Measurements from ENCODE around the gene ZNF879. TPM values are rescaled to one million over a fixed set of nuclear protein-coding genes. Genes with fewer than 3 reads are reported as not detected.

The ZNF879 gene
- 1 to 10 TPM; 2.0 to 2.8 (median 2.3) TPM for total RNA-seq

DNA sequence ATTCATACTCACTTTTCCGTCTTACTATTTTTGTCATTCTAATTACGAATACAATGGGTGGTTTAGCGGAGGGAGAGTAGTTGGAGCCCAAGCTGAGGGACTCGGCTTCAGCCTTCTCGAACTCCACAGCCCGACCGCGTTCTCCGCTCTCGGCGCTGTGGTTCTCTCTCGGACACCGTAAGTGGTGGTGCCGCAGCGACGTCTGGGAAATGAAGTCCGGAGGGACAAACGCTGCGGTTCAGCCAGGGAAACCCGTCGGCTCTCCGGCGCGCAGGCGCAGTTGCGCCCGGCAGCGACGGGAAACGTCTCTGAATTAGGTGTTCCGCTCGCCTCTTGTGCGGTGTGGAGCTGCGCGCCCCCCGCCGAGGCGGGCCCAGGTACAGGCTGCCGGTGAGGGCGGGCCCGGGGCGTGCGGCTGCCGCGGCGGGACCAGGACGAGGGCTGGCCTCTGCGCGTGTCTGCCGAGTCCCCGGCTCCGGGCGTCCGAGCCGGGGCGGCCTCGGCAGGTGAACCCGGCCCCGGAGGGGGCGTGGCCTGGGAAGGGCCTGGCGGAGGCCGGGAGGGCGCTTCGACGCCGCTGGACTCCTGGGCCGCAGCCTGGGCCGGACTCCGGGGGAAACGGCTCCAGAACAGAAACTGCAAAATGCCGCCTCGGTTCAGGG is at the start of gene ZNF879:
Gene ZNF879 (plus strand): TSS at position 277 of the 662 bp plus-strand sequence. CDS start 1,201 bp downstream, outside the sequence.
- ATAC-seq, result peak; percentile 97
- H3K4me3 Mint-ChIP-seq, result peak within 1 kb of the TSS; percentile 94
- peaks cover 23% of the 10 kb centered on the region for H3K36me3 Mint-ChIP-seq (ENCODE audit: insufficient read depth)

DNA sequence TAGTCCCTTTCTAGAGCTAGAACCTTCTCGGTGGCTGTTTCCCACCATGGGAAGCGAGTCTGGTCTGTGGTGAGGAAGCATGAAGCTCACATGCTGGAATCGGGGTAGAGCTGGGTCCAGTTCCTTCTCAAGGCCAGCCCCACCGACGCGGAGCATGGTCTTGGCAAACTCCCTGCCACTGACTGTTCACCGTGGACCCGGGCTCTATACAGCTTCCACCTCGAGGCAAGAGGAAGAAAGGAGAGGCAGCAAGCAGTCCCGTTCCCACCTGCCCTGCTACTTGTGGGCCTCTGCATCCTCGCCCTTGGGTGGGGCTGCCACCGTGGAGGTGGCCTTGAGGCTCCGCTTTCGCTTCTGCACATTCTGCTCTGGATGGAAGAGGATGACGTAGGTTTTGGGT is 42.2 kb upstream of the ZNF879 start:
- DNase-seq (no peak), ATAC-seq (no peak)
- no peaks in the 10 kb centered on the region for H3K27me3 Mint-ChIP-seq (ENCODE audit: low read depth)
- no peak overlapping the region for H3K4me3 Mint-ChIP-seq
- H3K36me3 Mint-ChIP-seq (ENCODE audit: insufficient read depth), result no peaks in the 10 kb centered on the region
- no peaks in the 10 kb centered on the region for H3K4me1 Mint-ChIP-seq (ENCODE audit: low read depth)
- peaks cover 29% of the 10 kb centered on the region for H3K9me3 Mint-ChIP-seq

More for the DNA sequence above, at the start of gene ZNF879:
- Mint-ChIP-seq H3K9me3 (peaks cover 20% of the 10 kb centered on the region), H3K27me3 (ENCODE audit: low read depth) (peaks cover 2% of the 10 kb centered on the region), H3K4me1 (ENCODE audit: low read depth) (peaks cover 11% of the 10 kb centered on the region)
- DNase-seq, result peak; percentile 92

DNA sequence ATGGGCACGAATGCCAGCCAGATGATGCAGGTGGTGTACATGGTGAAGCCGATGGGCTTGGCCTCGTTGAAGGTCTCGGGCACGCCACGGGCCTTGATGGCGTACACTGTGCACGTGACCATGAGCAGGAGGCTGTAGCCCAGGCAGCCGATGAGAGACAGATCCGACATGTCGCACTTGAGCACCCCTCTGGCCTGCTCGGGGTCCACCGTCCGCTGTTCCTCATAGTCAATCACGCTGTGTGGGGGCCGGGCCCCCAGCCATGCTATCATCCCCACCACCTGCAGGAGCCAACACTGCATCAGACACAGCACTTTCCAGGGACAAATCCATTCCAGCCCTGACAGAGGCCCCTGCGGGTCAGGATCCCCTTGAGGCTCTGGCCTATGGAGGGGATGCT is 40.7 kb upstream of the ZNF879 start:
- Mint-ChIP-seq H3K27me3 (ENCODE audit: low read depth) (no peaks in the 10 kb centered on the region), H3K4me3 (no peak overlapping the region), H3K4me1 (ENCODE audit: low read depth) (no peaks in the 10 kb centered on the region)

DNA sequence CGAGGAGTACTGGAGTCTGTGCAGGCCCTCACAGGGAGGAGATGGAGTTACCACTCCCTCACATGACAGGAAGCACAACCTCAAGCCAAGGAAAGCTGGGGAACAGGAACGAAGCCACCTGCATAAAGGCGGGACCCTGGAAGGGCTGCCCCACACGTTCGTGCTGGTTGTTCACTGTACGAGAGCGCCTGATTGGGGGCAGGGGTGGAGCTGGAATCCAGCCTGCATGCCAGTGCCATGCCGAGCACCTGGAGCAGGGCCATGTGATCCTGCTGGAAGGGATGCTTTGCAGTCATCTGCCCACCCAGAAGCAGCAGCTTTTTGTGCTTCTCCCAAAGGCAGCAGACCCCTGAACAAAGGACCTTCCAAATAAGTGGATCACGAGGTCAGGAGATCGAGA is 39.9 kb upstream of the ZNF879 start:
- Mint-ChIP-seq H3K4me3 (no peak overlapping the region), H3K9me3 (peaks cover 21% of the 10 kb centered on the region), H3K27me3 (ENCODE audit: low read depth) (no peaks in the 10 kb centered on the region), H3K36me3 (ENCODE audit: insufficient read depth) (no peaks in the 10 kb centered on the region), H3K4me1 (ENCODE audit: low read depth) (no peaks in the 10 kb centered on the region)
- DNase-seq (no peak), ATAC-seq (no peak)

More for the DNA sequence above, 40.7 kb upstream of the ZNF879 start:
- DNase-seq, result no peak
- Mint-ChIP-seq H3K36me3 (ENCODE audit: insufficient read depth) (no peaks in the 10 kb centered on the region), H3K9me3 (peaks cover 26% of the 10 kb centered on the region)
- ATAC-seq, result no peak

DNA sequence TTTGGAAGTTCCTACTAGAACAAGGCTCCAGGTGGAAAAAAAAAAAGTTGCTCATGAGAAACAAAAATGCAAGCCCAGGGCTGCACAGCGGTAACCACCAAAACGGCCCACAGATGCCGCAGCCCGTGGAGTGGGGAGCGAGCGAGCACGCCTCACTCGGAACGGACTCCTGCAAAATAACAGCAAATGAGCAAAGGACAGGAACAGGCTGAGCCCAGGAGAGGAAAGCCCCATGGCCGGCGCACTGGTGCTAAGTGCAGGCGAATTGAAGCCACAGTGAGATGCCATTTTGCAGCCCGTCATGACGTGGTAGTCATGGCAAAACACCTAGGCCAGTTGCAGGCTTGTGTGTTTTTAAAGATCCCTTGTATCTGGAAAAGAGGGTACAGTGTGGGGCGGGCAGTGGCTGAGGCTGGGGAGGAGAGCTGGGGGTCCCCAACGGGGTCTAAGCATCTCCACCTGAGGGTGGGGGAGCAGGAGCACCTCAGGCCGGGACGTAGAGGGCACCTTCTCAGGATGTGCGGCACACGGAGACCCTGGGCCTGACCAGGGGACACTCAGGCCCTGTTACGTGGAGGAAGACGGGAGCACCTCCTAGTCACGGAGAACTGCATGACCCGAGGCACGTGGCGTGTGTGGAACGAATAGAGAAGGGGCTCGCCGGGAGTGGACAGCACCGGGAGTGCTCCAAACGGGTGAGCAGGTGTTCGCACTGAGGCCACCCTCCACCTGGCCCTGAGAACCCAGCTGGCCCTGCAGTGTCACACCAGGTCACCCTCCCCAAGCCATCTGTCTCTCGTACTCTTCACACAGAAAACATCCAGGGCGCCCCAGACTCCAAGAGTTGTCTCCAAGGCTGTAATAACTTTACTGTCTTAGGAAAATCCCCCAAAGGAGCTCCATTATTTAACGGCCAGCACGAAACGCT is 39.2 kb upstream of the ZNF879 start:
- Mint-ChIP-seq H3K4me1 (ENCODE audit: low read depth) (no peaks in the 10 kb centered on the region), H3K4me3 (no peak overlapping the region), H3K9me3 (peaks cover 20% of the 10 kb centered on the region), H3K27me3 (ENCODE audit: low read depth) (no peaks in the 10 kb centered on the region), H3K36me3 (ENCODE audit: insufficient read depth) (no peaks in the 10 kb centered on the region)
- no peak for DNase-seq
- ATAC-seq, result no peak

DNA sequence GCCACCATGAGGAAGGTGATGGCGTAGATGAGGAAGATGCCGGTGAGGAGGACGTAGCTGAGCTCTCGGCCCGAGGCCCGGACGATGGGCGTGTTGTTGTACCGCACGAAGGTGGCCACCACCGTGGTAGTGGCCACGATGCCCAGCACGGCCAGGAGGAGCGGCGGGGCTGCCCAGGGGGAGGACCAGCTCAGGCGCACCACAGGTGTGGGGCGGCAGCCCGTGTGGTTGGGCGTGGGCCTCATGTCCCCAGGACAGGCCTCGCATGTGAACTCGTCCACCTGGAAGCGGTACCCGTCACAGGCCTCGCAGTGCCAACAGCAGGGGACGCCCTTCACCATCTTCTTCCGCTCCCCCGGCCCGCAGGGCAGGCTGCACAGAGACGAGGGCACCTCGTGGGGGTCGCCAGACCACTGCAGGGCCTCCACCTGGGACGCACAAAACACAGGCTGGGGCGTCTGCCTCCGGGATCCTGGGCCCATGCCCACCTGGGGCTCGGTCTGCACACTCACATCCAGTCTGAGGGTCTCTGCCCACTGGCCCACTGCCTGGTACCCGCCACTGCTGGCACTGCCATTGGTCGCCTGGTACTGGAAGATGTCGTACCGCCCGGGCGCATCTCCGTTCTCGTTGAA is 37.2 kb upstream of the ZNF879 start:
- Mint-ChIP-seq H3K27me3 (ENCODE audit: low read depth) (no peaks in the 10 kb centered on the region), H3K9me3 (peaks cover 24% of the 10 kb centered on the region), H3K4me3 (no peak overlapping the region), H3K4me1 (ENCODE audit: low read depth) (no peaks in the 10 kb centered on the region), H3K36me3 (ENCODE audit: insufficient read depth) (no peaks in the 10 kb centered on the region)
- DNase-seq (no peak), ATAC-seq (no peak)

DNA sequence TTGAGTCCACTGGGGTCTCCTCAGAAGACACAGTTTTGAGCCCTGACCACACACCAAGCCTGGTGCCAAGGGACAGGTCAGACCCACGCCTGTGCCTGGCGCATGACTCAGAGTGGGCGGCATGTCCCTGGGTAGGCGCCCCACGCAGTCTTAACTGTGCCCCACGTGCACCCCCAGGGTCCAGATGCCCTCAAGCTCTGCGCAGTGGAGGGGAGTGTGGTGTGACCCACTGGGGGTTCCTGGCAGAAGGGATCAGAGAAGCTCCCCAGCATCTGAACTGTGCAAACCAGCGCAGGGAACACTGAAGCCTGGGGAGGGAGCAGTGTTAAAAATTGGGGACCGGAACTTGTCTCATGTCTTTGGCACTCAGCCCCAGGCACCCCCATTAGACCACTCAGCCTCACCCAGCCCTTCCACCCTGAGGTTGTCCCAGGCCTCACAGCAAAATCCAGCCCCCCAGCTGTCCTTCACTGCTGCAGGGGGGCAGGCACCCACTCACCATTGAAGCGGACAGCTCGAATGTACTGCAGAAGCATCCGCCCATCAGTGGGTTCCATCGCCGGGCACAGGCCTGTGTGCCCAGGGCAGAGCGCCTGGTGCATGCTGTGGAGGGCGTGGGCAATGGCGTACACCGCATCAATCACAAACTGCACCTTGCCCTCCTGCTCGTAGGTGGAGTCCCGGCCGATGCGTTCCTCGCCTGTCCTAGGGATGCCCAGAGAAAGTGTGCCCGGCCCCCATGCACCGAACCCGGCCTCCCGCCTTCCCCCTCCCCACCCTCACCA is 35.0 kb upstream of the ZNF879 start:
- no peaks in the 10 kb centered on the region for H3K36me3 Mint-ChIP-seq (ENCODE audit: insufficient read depth)
- DNase-seq, result no peak

DNA sequence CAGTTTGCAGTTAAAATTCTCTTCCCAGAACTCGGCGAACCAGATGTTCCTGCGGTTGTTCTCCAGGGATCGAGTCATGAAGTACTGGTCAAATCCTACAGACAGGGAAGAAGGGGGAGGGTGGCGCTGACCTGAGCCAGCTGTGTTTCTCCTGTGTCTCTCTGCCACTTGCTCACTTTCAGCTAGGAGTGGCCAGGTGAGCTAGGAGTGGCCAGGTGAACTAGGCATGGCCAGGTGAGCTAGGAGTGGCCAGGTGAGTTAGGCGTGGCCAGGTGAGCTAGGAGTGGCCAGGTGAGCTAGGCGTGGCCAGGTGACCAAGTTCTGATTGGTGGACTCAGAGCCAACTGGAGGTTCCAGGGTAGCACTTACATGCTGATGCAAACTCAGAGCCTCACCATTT is 34.3 kb upstream of the ZNF879 start:
- Mint-ChIP-seq H3K36me3 (ENCODE audit: insufficient read depth) (no peaks in the 10 kb centered on the region), H3K4me3 (no peak overlapping the region), H3K9me3 (peaks cover 12% of the 10 kb centered on the region)

More for the DNA sequence above, 35.0 kb upstream of the ZNF879 start:
- no peak overlapping the region for H3K4me3 Mint-ChIP-seq
- no peaks in the 10 kb centered on the region for H3K4me1 Mint-ChIP-seq (ENCODE audit: low read depth)
- peaks cover 22% of the 10 kb centered on the region for H3K27me3 Mint-ChIP-seq (ENCODE audit: low read depth)
- peaks cover 12% of the 10 kb centered on the region for H3K9me3 Mint-ChIP-seq
- ATAC-seq, result no peak

DNA sequence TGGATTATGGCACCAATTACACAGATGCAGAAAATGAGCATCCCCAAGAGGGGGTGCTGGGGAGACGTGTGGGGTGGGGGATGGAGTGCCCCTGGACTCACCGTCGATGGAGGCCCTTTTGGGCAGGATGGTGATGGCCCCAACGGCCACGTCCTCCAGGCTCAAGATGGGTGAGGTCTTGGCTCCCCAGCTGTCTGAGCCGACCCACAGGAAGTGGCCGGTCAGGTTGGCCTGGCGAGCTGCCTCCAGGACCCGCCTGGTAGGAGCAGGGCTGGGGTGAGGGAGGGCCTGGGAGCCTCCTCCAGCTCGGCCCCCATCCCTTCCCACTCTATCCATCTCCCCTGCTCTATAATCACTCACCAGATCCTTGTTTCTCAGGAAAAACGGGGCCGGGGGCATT is 33.1 kb upstream of the ZNF879 start:
- H3K36me3 Mint-ChIP-seq (ENCODE audit: insufficient read depth), result no peaks in the 10 kb centered on the region
- peaks cover 12% of the 10 kb centered on the region for H3K9me3 Mint-ChIP-seq
- H3K27me3 Mint-ChIP-seq (ENCODE audit: low read depth), result peaks cover 31% of the 10 kb centered on the region
- ATAC-seq (no peak), DNase-seq (no peak)
- H3K4me3 Mint-ChIP-seq, result no peak overlapping the region
- peaks cover 2% of the 10 kb centered on the region for H3K4me1 Mint-ChIP-seq (ENCODE audit: low read depth)

More for the DNA sequence above, 34.3 kb upstream of the ZNF879 start:
- ATAC-seq (no peak), DNase-seq (no peak)
- Mint-ChIP-seq H3K4me1 (ENCODE audit: low read depth) (no peaks in the 10 kb centered on the region), H3K27me3 (ENCODE audit: low read depth) (peaks cover 27% of the 10 kb centered on the region)

DNA sequence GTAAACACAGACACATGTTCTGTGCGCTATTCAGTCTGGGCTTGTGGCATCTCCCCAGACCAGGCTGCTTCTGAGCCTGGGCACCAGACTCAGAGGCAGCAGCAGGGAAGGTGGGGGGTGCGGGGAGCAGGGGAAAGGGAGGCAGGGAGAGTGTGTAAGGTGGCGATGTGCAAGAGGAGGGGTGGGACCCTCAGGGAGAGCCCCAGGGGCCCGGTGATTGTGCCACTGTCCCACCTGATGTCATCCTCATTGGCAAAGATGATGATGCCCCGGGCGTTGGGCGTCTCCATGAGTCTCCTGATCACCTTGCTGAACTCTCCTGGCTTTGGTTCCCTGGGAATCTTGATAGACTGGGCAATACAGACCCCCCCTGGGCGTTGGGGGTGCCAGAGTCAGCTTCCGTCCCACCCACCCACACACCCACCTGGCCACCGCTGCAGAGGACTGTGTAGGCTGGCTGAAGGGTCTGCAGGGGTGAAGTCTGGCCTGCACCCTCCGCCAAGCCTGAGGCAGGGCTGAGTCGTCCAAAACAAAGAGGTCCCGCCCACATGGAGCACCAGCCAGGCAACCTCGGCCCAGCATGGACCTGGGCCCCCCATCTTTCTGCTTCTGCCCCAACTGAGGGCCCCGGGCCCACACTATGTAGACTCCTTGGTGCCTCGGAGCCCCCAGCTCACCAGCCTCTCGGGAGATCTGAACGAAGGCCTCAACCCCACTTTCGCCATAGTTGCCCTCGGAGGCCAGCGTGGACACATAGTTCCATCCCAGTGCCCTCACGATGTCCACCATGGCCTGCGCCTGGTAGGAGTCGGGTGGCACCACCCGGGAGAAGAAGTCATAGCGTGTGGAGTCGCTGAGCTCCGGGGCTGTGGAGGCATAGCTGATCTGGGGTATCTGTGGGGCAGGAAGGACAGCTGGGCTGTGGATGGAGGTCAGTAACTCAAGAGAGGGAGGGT is 32.1 kb upstream of the ZNF879 start:
- peaks cover 37% of the 10 kb centered on the region for H3K27me3 Mint-ChIP-seq (ENCODE audit: low read depth)
- H3K4me1 Mint-ChIP-seq (ENCODE audit: low read depth), result peaks cover 3% of the 10 kb centered on the region

DNA sequence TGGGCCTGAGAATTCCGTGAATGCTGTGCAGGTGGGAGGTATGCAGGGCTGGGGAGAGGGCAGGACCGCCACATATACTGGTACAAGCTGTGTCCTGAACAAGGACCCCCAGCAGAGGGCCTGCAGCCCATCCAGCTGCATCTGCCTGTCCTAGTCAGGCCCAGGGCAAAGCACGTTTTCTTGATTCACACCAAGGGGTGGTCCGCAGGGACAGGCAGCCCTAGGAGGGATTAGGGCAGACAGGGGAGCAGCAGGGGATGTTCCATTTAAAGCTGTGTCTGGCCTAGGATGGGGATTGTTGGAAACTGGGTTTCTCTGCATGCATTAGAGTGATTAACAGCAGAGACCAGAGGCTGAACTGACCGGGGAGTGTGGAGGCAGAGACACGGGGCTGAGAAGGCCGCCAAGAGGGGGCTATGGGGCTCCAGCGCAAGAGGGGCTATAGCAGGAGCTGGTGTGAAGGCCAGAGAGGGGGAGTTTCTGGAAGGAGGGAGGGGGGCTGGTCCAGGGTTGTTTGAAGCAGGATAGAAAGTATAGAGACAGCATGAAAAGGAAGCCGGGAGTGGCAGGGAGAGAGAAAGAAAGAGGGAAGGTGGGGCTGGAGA is 31.2 kb upstream of the ZNF879 start:
- peaks cover 37% of the 10 kb centered on the region for H3K27me3 Mint-ChIP-seq (ENCODE audit: low read depth)
- ATAC-seq, result no peak
- H3K9me3 Mint-ChIP-seq, result peaks cover 10% of the 10 kb centered on the region
- no peak overlapping the region for H3K4me3 Mint-ChIP-seq
- H3K4me1 Mint-ChIP-seq (ENCODE audit: low read depth), result peaks cover 3% of the 10 kb centered on the region
- no peaks in the 10 kb centered on the region for H3K36me3 Mint-ChIP-seq (ENCODE audit: insufficient read depth)
- DNase-seq, result no peak

More for the DNA sequence above, 32.1 kb upstream of the ZNF879 start:
- DNase-seq, result no peak
- Mint-ChIP-seq H3K9me3 (peaks cover 12% of the 10 kb centered on the region), H3K36me3 (ENCODE audit: insufficient read depth) (no peaks in the 10 kb centered on the region), H3K4me3 (no peak overlapping the region)
- no peak for ATAC-seq

DNA sequence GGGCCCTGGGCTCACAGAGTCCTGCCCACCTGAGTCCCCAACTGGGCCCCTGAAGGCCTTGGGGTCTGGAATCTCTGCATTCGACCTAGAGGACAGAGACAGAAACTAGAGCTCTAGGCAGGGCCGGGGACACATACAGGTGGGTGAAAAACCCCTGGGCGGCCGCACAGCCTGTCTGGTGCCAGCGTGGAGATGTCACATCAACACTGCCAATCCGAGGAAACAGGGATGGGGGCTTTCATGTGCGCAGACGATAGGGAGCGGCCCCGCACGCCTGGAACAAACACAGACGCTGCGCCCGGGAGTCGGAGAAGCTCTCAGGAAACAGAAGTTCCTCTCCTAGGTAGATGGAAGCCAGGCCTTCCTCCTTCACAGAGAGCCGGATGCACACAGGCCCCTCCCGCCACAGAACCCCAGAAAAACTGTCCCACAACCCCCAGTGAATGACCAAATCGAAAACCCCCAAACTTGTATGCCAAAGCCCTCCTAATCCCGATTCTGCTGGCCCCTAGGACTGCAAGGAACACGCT is 30.3 kb upstream of the ZNF879 start:
- Mint-ChIP-seq H3K4me3 (no peak overlapping the region), H3K9me3 (peaks cover 5% of the 10 kb centered on the region), H3K27me3 (ENCODE audit: low read depth) (peaks cover 37% of the 10 kb centered on the region), H3K4me1 (ENCODE audit: low read depth) (peaks cover 3% of the 10 kb centered on the region), H3K36me3 (ENCODE audit: insufficient read depth) (no peaks in the 10 kb centered on the region)
- no peak for DNase-seq
- no peak for ATAC-seq
